SK-N-SH treated with all-trans-retinoic acid at 6 μM for 48 hours (cell line): Measurements from ENCODE around the gene RECK.

Experiments
- ATAC-seq: fragments of 200-7000 bp; cut with Tn5 transposase; 3 replicates; pipeline ENCODE4 v1.9.1; 2020; ENCODE audit warnings: mild to moderate bottlenecking, moderate library complexity
- ARNTL ChIP-seq: fragments of 450-650 bp; formaldehyde crosslinking; IDR thresholded peaks from 2 replicates; pipeline ENCODE4 v1.5.0; 2020; ENCODE audit warnings: low read depth, mild to moderate bottlenecking, moderate library complexity, borderline replicate concordance
- BACH2 ChIP-seq: fragments of 250-450 bp; sonication (Bioruptor Pico); IDR thresholded peaks from 2 replicates; pipeline ENCODE4 v1.9.0; 2021; ENCODE audit warnings: mild to moderate bottlenecking, borderline replicate concordance
- CREB5 ChIP-seq: fragments of 250-450 bp; sonication (Bioruptor Pico); IDR thresholded peaks from 2 replicates; pipeline ENCODE4 v1.5.1; 2020; ENCODE audit warnings: low read depth, mild to moderate bottlenecking, moderate library complexity
- CSDC2 ChIP-seq: fragments of 250-450 bp; sonication (Bioruptor Pico); IDR thresholded peaks from 2 replicates; pipeline ENCODE4 v1.5.0; 2020; ENCODE audit warnings: mild to moderate bottlenecking, moderate library complexity
- CSRNP3 ChIP-seq: fragments of 250-450 bp; sonication (Bioruptor Pico); IDR thresholded peaks from 2 replicates; pipeline ENCODE4 v1.5.1; 2021; ENCODE audit warnings: mild to moderate bottlenecking, moderate library complexity
- ESRRG ChIP-seq: fragments of 250-450 bp; sonication (Bioruptor Pico); IDR thresholded peaks from 2 replicates; pipeline ENCODE4 v1.6.1; 2021; ENCODE audit warnings: mild to moderate bottlenecking
- GLIS3 ChIP-seq: fragments of 250-450 bp; sonication (Bioruptor Pico); IDR thresholded peaks from 2 replicates; pipeline ENCODE4 v1.5.0; 2020; ENCODE audit warnings: mild to moderate bottlenecking, moderate library complexity
- ISL1 ChIP-seq: fragments of 250-450 bp; sonication (Bioruptor Pico); IDR thresholded peaks from 2 replicates; pipeline ENCODE4 v2.1.2; 2022; ENCODE audit warnings: mild to moderate bottlenecking, moderate library complexity
- OSR1 ChIP-seq: fragments of 250-450 bp; sonication (Bioruptor Pico); IDR thresholded peaks from 2 replicates; pipeline ENCODE4 v1.8.0; 2022; ENCODE audit warnings: moderate library complexity, mild to moderate bottlenecking, inconsistent platforms
- PATZ1 ChIP-seq: fragments of 250-450 bp; sonication (Bioruptor Pico); IDR thresholded peaks from 2 replicates; pipeline ENCODE4 v1.8.0; 2020; ENCODE audit warnings: mild to moderate bottlenecking, moderate library complexity, borderline replicate concordance
- POU6F1 ChIP-seq: fragments of 250-450 bp; sonication (Bioruptor Pico); IDR thresholded peaks from 2 replicates; pipeline ENCODE4 v1.8.0; 2021; ENCODE audit warnings: low read depth, mild to moderate bottlenecking, moderate library complexity, borderline replicate concordance
- RARB ChIP-seq: fragments of 250-450 bp; sonication (Bioruptor Pico); IDR thresholded peaks from 2 replicates; pipeline ENCODE4 v1.8.0; 2021; ENCODE audit warnings: mild to moderate bottlenecking, moderate library complexity
- SNAI2 ChIP-seq: fragments of 250-450 bp; sonication (Bioruptor Pico); IDR thresholded peaks from 2 replicates; pipeline ENCODE4 v1.5.0; 2020; ENCODE audit warnings: mild to moderate bottlenecking, moderate library complexity
- TCF4 ChIP-seq: fragments of 250-450 bp; sonication (Bioruptor Pico); IDR thresholded peaks from 2 replicates; pipeline ENCODE4 v1.8.0; 2021; ENCODE audit warnings: mild to moderate bottlenecking, moderate library complexity, borderline replicate concordance
- TOX ChIP-seq: fragments of 250-450 bp; sonication (Bioruptor Pico); IDR thresholded peaks from 2 replicates; pipeline ENCODE4 v1.8.0; 2021; ENCODE audit warnings: mild to moderate bottlenecking, moderate library complexity, borderline replicate concordance
- TSHZ2 ChIP-seq: fragments of 250-450 bp; sonication (Bioruptor Pico); IDR thresholded peaks from 2 replicates; pipeline ENCODE4 v1.5.0; 2020; ENCODE audit warnings: mild to moderate bottlenecking, moderate library complexity
- ZC3H10 ChIP-seq: fragments of 250-450 bp; sonication (Bioruptor Pico); IDR thresholded peaks from 2 replicates; pipeline ENCODE4 v1.5.1; 2021; ENCODE audit warnings: mild to moderate bottlenecking, moderate library complexity
- ZFP3 ChIP-seq: fragments of 250-450 bp; sonication (Bioruptor Pico); IDR thresholded peaks from 2 replicates; pipeline ENCODE4 v1.5.0; 2020; ENCODE audit warnings: mild to moderate bottlenecking, moderate library complexity
- ZFP30 ChIP-seq: fragments of 450-650 bp; formaldehyde crosslinking; IDR thresholded peaks from 2 replicates; pipeline ENCODE4 v1.5.0; 2022; ENCODE audit warnings: mild to moderate bottlenecking, moderate library complexity
- ZNF565 ChIP-seq: fragments of 450-650 bp; formaldehyde crosslinking; conservative IDR thresholded peaks from 2 replicates; pipeline ENCODE4 v1.5.0; 2020; ENCODE audit warnings: low read depth, mild to moderate bottlenecking, moderate library complexity
- ZNF70 ChIP-seq: fragments of 450-650 bp; formaldehyde crosslinking; IDR thresholded peaks from 2 replicates; pipeline ENCODE4 v1.5.0; 2020; ENCODE audit warnings: mild to moderate bottlenecking, moderate library complexity
- ZNF8 ChIP-seq: fragments of 450-650 bp; formaldehyde crosslinking; IDR thresholded peaks from 2 replicates; pipeline ENCODE4 v1.5.0; 2020; ENCODE audit warnings: mild to moderate bottlenecking, moderate library complexity

RECK gene

GRCh38 chr9:36132086-36132485 is 95.4 kb downstream of the RECK start:
- no peak for ATAC-seq
- TF ChIP-seq BACH2 (CRISPR knock-in tag) (no peak), TCF4 (CRISPR knock-in tag) (no peak), TSHZ2 (CRISPR knock-in tag) (no peak), RARB (CRISPR knock-in tag) (no peak), CSDC2 (CRISPR knock-in tag) (no peak), ARNTL (CRISPR knock-in tag) (no peak), ESRRG (CRISPR knock-in tag) (no peak), PATZ1 (CRISPR knock-in tag) (no peak), ZNF8 (CRISPR knock-in tag) (no peak), SNAI2 (CRISPR knock-in tag) (no peak), ZNF70 (CRISPR knock-in tag) (no peak), ZNF565 (CRISPR knock-in tag) (no peak), ZC3H10 (CRISPR knock-in tag) (no peak), ZFP30 (no peak), CREB5 (CRISPR knock-in tag) (no peak), GLIS3 (CRISPR knock-in tag) (no peak), CSRNP3 (CRISPR knock-in tag) (no peak), OSR1 (no peak)
- TF ChIP-seq, all 23 proteins: peak for 0

- ATAC-seq, result no peak
- no peak for TF ChIP-seq TSHZ2 (CRISPR knock-in tag)
- TF ChIP-seq TOX (CRISPR knock-in tag), result no peak
- TF ChIP-seq POU6F1 (CRISPR knock-in tag), result no peak
- TF ChIP-seq ISL1 (CRISPR knock-in tag), result no peak
- no peak for TF ChIP-seq OSR1
- TF ChIP-seq CSDC2 (CRISPR knock-in tag), result no peak
- no peak for TF ChIP-seq ZC3H10 (CRISPR knock-in tag)
- no peak for TF ChIP-seq BACH2 (CRISPR knock-in tag)
- no peak for TF ChIP-seq ZFP3
- no peak for TF ChIP-seq CSRNP3 (CRISPR knock-in tag)
- no peak for TF ChIP-seq CREB5 (CRISPR knock-in tag)
- TF ChIP-seq TCF4 (CRISPR knock-in tag), result no peak
These were observed 98.2 kb downstream of the RECK start for GRCh38 chr9:36134761-36135505.
